ENCODE measurements around the gene HBG1.

- TF ChIP-seq LEF1 (IDR thresholded peaks at IDR 0.05; ENCODE audit: borderline replicate concordance) (no peak), SUZ12 (IDR thresholded peaks at IDR 0.05) (no peak), ELF4 (IDR thresholded peaks at IDR 0.05) (no peak), SP1 (IDR thresholded peaks at IDR 0.05) (no peak), BHLHE40 (IDR thresholded peaks at IDR 0.05; ENCODE audit: borderline replicate concordance) (no peak), PKNOX1 (IDR thresholded peaks at IDR 0.05) (no peak), ARNT (IDR thresholded peaks at IDR 0.05) (no peak), TARDBP (IDR thresholded peaks at IDR 0.05) (no peak), FOXM1 (IDR thresholded peaks at IDR 0.05; ENCODE audit: borderline replicate concordance) (no peak), FOXK2 (IDR thresholded peaks at IDR 0.05) (no peak)
These were observed 41.7 kb upstream of the HBG1 start for GRCh38 chr11:5291207-5291838.
